Activated effector memory CD4-positive, alpha-beta T cell treated with Interleukin-2 at 50 U/mL for 16 hours (primary cell): ENCODE measurements around the gene LPGAT1.
"Not testable (repeated sequence)": the region's sequence is repeated elsewhere in the genome, so short reads cannot be mapped to it uniquely, and the experiment has no call there.

Source experiments
- DNase-seq: peaks from one replicate; pipeline ENCODE4 v3.0.0-alpha.2; 2020

LPGAT1 gene

GRCh38 chr1:211734359-211734758, 96.2 kb downstream of the LPGAT1 start:
- no peak for DNase-seq

GRCh38 chr1:211732293-211732980, 98.1 kb downstream of the LPGAT1 start:
- no peak for DNase-seq

DNA sequence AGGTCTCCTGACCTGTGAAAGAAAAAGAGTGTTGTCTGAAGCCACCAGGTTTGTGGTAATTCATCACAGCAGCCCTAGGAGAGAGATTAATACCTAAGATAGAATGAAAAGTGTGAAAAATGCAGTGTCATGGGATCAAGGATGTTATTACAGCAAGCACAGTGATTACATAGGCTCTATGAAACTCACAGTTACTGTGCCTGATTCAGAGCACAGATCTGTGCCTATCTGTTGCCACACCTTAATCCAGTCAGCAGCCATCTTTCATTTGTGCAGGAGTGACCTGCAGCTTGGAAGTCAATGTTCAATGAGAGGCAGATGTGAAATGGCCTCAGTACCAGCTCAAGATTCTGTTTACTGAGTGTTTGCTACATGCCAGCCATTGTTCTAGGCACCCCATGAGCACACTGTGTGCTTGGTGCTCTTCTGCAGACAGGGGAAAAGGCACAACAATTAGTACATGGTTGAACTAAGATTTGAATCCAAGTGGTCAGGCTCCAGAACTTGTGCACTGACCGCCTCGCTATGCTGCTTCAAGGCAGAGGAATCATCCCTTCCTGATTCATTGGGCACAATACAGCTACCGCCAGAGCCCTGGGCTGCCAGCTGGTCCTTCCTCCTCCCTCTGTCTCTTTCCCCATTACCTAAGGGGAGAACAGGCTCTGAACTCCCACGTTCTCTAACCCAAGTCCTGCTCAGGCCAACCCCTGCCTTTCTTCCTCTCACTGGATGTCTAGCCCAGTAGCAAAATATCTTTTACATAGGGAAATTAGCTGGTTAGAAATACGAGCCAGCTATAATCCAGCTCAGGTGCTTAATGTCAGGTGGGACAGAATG, 98.9 kb downstream of the LPGAT1 start:
- DNase-seq = no peak

- no peak for DNase-seq
These were observed 100.2 kb downstream of the LPGAT1 start for GRCh38 chr1:211730347-211730746.

DNA sequence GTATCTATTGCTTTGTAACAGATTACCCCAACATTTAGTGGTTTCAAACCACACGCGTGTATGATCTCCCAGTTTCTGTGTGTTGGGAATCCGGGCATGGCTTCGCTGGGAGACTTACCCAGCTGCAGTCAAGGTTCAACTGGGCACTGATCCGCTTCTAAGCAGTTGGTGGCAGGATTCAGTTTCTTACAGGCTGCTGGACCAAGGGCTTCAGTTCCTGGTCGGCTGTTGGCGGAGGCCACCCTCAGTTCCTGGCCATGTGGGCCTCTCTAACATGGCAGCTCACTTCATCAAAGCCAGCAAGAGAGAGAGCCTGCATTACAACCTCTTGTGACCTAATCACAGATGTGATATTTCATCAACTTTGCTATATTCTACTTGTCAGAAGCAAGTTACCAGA, 101.3 kb downstream of the LPGAT1 start:
- no peak for DNase-seq

DNA sequence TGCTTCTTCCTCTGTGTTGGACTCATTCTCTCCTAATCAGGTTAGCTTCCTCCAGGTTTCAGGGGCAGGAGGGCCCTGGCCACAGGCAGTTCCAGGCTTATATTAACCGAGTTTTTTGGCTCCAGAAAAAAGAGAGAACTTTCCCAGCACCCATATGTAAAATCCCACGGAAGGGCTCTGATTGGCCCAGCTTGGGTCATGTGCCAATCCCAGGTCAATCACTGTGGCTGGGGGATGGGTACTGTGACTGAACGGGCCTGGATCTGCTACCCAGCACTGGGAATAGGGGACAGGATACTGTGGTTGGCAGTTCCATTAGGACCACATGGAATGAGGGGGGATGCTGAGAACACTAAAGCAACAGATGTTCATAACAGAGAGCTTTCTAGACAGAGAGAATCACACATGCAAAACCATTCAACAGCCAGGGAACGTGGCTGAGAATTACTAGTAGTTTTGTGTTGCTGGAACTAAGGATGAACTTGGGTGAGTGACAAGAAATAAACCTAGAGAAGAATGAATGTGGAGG, 104.0 kb downstream of the LPGAT1 start:
- DNase-seq = no peak

DNA sequence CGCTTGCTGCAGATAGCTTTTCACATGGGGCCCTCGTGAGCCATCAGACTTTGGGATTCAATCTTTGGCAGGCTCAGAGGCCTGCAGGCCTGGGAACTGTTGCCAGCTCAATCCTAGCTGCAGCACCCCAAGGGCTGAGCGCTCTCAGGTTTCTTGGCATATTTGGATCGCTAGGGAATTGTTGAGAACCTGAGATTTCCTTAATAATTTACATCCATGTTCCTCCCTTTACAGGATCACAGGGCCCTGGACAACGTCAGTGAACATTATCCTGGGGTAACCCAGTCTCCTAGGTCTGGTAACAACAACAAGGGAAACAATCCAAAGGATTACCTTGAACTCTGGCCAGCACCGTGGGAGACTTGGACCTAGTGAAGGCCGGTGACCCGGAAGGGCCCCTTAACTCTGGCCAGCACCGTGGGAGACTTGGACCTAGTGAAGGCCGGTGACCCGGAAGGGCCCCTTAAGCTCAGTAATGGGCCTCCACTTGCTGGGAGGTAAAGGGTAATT, 105.8 kb downstream of the LPGAT1 start:
- no peak for DNase-seq

DNA sequence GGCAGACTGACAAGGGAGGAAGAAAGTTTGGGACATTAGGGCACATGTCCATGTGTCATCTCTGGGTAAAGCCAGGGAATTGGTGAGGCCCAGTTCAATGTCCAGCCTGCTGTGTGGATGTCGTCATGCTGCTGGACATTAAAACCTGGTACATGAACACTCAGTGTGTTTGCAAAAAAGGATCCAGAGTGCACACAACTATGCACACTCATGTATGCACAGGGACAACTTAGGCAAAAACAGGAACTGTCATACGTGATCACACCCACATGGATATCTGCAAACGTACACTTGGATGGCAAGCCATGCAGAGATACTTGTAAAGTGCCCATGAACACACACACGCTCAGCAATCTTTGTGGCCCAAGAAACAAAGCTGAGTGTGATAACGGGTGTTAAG, 107.3 kb downstream of the LPGAT1 start:
- no peak for DNase-seq

DNA sequence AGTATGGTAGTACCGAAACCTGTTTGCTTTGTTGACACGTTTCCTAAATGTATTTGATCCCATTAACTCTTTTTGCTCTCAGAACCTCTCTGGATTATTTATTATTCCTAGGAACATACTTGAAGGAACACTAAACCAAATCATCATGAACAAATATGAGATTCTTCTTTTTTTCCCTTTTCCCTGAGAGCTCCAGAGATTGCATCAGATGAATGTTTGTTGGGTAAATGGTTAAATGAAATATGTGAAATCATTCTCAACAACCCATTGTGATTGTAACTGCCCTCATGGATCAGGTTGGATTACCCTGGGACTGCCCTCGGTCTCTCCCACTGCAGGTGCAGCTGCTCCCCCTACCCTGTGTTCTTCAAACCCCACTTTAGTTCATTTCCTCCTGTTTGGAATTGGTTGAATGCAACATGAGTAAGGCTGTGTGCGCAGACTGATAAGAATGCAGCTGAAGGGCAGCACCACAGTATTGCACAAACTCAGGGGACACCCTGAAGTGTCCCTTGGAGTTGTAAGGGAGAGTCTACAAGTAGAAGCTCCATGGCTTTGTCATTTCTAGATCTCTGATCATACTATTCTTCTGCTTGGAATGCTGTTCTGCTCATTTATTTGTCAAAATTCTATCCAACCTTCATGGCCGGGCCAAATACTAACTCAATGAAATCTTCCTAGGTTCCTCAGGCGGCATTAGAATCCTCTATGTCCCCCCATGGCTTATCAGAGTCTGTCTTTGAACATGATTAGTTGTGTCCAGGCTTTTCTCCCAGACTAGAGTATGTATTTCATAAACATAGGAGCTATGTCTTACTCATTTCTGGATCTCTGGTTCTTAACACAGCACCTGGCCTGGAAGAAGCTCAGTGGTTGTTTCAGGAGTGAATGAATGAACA, 108.0 kb downstream of the LPGAT1 start:
- DNase-seq = no peak

- DNase-seq = not testable (repeated sequence)
These were observed 114.0 kb downstream of the LPGAT1 start for GRCh38 chr1:211716555-211716954.

GRCh38 chr1:211715971-211716370, 114.6 kb downstream of the LPGAT1 start:
- no peak for DNase-seq

DNA sequence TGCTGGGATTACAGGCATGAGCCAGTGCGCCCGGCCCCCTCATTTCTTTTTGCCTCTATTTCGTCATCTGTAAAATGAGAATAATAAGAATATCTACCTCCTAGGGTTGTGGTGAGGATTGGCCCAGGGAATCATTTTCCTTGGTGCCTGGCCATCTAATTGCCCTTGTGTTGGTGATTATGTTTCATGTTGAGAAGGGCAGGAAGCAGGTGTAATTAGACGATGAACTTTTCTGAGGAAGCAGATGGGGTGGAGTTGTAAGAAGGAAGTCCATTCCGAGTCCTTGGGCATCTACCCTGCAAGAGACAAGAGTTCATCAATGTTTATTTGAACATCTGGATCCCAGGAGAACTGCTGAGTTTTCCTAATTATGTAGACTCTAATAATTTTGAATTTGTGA, 116.4 kb downstream of the LPGAT1 start:
- no peak for DNase-seq

DNA sequence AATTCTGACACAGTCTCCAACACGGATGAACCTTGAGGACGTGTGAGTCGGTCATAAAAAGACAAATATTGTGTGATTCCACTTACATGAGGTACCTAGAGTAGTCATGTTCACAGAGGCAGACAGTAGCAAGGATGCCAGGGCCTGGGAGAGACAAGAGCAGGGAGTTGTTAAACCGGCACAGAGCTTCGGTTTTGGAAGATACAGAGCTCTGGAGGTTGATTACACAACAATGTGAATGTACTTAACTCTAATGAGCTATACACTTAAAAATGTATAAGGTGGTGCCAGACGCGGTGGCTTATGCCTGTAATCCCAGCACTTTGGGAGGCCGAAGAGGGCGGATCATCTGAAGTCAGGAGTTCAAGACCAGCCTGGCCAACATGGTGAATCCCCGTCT, 117.3 kb downstream of the LPGAT1 start:
- no peak for DNase-seq

- no peak for DNase-seq
These were observed 119.3 kb downstream of the LPGAT1 start for GRCh38 chr1:211711315-211711705.

- DNase-seq = no peak
These were observed 119.8 kb downstream of the LPGAT1 start for GRCh38 chr1:211710566-211711314.

GRCh38 chr1:211708926-211709325, 121.6 kb downstream of the LPGAT1 start:
- DNase-seq = no peak

- DNase-seq = no peak
These were observed 122.6 kb downstream of the LPGAT1 start for GRCh38 chr1:211708006-211708405.

- DNase-seq = no peak
These were observed 125.0 kb downstream of the LPGAT1 start for GRCh38 chr1:211705467-211706091.

GRCh38 chr1:211704543-211704942, 126.0 kb downstream of the LPGAT1 start:
- DNase-seq = no peak

DNA sequence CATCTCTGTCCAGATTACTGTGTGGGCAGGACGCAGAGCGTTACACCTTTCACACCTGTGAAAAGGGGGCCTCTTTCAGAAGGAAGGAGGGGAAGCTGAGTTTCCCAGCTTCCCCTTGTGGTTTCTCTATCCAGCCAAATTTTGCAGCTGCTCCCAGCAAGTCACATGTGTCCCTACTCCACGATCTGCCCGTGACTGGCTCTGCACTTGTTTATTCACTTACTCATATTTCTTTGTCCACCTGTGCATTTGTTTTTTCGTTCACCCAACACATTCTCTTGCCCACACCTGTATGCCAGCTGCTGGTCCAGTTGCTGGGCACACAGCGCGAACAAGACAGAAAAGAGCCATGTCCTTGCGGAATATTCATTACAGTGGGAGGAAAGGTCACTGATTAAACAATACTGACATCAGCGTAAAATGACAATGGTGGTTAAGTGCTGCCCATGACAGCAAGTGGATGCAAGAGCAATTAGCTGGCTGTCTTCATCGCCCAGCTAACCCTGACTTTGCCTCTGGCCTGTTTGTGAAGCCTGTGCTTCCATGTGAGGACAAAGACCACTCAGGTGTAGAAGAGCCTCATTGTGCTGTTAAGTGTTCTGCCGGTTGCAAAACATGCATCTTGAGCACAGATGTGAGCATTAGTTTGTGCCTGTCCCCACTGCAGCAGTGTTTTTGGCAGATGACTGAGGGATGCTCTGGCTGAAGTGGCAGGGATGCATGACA, 126.6 kb downstream of the LPGAT1 start:
- DNase-seq = no peak

GRCh38 chr1:211701733-211702132, 128.8 kb downstream of the LPGAT1 start:
- no peak for DNase-seq
